ENCODE results near the gene SLC39A13.

The SLC39A13 gene

DNA sequence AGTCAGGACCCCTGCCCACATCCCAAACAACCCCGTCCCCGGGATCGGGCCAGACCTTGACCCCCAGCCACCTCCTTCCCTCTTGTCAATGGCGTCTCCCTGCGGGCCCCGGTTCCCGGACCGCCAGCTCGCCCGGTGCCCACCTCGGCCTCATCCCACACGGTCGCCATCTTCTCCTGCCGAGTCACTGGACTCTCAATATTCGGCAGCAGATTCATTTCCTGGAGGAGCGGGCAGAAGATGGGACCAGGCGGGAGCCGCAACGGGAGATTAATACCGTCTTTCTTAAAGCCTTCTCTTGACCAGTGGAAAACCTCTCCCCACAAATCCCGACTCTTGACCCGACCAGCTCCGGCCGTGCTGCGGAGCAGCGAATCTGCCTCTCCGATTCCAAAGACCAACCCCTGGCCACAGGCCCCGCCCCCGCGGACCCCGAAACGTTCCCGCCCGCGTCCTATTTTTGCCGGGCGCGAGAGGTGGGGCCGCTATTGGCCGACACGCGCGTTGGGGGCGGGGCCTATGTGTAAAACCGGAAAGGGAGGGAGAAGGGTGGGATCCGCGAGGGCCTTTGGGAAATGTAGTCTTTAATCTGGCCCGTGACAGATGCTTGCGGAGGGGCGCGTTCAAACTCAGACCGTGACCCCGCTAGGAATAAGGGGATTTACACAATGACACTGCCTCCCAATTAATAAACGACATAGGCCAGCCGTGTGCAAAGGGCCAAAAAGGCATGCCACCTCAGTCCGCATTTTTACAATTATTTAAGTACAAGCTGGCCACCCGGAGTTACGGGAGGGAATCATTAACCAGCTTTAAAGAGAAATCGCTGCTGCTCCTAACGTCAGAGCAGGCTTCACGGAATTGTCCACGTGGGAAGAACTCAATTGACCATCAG is 17.9 kb downstream of the SLC39A13 start, which contains the start of gene PSMC3:
TSS of gene PSMC3 (minus strand) at position 378 of the 895 bp plus-strand sequence. CDS start at position 218, 160 bp downstream.
- DNase-seq (ENCODE audit: extremely low read depth in 1 of 2, low read depth in 1 of 2) = peak; percentile 94 to 99

DNA sequence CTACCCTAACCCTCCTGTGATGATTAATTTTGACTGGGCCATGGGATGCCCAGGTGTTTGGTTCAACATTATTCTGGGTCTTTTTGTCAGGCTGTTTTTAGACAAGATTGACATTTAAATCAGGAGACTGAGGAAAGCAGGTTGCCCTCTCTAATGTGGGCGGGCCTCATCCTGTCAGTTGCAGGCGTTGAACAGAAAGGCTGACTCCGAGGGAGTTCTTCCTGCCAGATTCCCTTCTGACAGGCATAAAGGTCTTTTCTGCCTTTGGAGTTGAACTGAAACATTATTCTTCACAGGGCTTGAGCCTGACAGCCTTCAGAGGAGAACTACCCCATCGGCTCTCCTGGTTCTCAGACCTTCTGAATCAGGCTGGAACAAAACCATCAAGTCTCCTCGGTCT is 22.1 kb downstream of the SLC39A13 start:
- DNase-seq (ENCODE audit: extremely low read depth in 1 of 2, low read depth in 1 of 2) = no peak

DNA sequence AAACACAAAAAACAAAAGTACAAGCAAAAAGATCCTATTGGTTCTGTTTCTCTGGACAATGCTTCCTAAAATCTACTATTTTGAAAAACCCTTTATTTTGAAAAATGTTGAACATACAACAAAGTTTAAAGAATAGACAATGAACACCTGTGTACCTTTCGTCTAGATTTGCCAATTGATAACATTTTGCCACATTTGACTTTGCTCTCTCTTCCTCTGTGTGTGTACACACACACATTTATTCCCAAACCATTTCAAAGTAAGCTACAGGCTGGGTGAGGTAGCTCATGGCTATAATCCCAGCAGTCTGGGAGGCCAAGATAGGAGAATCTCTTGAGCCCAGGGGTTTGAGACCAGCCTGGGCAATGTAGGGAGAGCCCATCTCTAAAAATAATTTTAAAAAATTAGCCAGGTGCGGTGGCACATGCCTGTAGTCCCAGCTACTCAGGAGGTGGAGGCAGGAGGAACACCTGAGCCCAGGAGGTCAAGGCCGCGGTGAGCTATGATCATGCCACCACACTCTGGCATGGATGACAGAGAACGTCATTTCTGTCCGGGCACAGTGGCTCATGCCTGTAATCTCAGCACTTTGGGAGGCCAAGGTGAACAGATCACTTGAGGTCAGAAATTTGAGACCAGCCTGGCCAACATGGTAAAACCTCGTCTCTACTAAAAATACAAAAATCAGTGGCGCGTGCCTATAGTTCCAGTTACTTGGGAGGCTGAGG is 23.1 kb downstream of the SLC39A13 start:
- no peak for DNase-seq (ENCODE audit: extremely low read depth in 1 of 2, low read depth in 1 of 2)

GRCh38 chr11:47433157-47433556 is 24.8 kb downstream of the SLC39A13 start:
- DNase-seq (ENCODE audit: extremely low read depth in 1 of 2, low read depth in 1 of 2) = no peak

- DNase-seq (ENCODE audit: extremely low read depth in 1 of 2, low read depth in 1 of 2) = no peak
Measured at GRCh38 chr11:47434011-47434786, 25.8 kb downstream of the SLC39A13 start.

DNA sequence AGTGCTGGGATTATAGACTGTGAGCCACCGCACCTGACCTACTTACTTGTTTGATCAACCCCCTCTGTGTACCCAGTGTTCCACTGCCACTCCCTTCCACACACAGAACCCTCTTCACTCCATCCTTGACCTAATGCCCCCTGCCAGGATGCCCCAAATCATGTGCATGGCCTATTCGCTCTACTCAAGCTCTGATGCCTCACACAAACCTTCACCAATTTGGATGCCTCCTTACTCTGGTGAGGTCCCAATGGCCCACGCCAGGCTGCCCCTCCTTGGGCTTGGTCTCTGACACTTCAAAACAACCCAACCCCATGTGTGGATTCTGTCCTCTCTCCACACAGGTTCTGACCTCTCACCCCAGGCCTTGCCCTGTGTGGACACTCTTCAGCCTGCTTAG is 27.3 kb downstream of the SLC39A13 start:
- no peak for DNase-seq (ENCODE audit: extremely low read depth in 1 of 2, low read depth in 1 of 2)

- DNase-seq (ENCODE audit: extremely low read depth in 1 of 2, low read depth in 1 of 2) = no peak
Measured at GRCh38 chr11:47436726-47437125, 28.3 kb downstream of the SLC39A13 start.

GRCh38 chr11:47437218-47437745 is 28.9 kb downstream of the SLC39A13 start:
- DNase-seq (ENCODE audit: extremely low read depth in 1 of 2, low read depth in 1 of 2) = no peak

DNA sequence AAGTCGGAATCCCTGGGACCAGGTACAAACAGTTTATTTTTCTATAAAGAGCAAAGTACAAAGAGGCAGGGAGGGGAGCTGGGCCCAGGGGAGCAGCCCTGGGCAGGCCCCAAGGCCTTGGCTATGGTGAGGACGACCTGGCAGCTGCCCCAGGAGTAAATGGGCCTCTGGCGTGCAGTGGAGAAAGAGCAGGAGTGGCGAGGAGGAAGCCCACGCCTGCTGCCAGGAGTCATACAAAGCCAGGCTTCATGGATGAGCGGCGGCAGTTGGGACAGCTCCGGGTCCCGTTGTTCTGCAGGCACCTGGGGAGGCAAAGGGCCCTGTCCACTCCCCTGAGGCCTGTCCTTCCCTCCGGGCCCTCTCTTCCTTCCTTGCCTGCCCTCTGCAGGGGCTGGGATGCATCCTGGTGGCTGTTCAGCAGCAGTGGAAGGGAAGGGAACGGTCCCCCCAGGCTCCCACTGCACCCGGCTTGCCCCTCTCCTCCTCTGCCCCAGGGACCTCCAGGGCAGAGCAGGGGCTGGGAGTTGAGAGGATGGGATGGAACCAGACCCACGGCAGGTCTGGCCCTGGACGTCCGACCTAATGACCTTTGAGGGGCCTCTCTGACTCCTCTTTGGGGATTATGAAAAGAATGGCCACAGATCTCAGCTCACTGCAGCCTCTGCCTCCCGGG is 29.5 kb downstream of the SLC39A13 start:
- no peak for DNase-seq (ENCODE audit: extremely low read depth in 1 of 2, low read depth in 1 of 2)

GRCh38 chr11:47438721-47439120 is 30.3 kb downstream of the SLC39A13 start:
- no peak for DNase-seq (ENCODE audit: extremely low read depth in 1 of 2, low read depth in 1 of 2)

DNA sequence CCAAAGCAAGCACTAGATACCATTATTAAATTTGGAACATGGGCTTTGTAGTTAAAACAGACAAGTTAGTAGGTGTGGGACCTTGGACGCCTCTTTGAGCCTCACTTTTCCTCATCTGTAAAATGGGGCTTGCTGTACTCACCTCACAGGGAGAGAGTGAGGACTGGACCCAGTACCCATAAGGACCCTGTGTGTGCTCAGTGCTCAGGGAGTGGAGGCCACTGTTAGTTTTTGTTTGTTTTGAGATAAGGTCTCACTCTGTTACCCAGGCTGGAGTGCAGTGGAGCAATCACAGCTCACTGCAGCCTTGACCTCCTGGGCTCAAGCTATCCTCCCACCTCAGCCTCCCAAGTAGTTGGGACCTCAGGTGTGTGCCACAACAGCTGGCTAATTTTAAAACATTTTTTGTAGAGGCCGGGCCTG is 31.7 kb downstream of the SLC39A13 start:
- no peak for DNase-seq (ENCODE audit: extremely low read depth in 1 of 2, low read depth in 1 of 2)

DNA sequence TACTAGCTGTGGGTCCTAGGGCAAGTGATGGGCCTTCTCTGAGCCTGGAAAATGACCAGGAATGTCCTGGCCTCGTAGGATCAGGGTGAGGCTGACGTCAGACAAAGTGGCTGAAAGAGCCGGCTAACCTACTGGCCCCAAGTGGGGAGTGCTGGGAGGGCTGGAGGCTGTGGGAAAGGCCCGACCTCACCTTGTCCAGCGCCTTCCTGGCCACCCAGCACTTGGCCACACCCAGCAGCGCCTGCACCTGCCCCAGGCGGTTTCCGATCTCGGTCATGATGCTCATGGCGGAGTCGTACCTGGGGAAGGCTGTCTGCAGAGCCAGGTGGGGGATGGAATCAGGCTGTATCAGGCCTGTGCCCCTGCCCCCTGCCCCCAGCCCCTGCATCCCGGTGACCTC is 33.0 kb downstream of the SLC39A13 start:
- DNase-seq (ENCODE audit: extremely low read depth in 1 of 2, low read depth in 1 of 2) = no peak

DNA sequence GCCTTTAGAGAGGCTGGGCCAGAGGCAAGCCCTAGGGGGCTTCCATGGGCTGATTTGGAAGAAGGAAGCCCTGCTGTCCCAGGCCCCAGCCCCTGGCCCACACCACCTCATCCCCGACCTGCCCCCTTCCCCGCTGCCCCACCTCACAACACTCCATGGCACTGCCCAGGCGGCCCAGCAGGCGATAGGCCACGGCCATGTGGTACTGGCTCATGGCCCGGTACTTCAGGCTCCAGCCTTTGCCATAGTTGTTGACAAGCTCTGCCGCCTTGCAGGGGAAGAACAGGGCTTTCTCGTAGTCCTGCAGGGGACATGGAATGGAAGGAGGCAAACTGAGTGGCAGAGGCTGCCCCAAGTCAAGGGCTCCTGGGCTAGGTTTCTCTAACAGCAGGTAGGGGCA is 34.1 kb downstream of the SLC39A13 start:
- no peak for DNase-seq (ENCODE audit: extremely low read depth in 1 of 2, low read depth in 1 of 2)

DNA sequence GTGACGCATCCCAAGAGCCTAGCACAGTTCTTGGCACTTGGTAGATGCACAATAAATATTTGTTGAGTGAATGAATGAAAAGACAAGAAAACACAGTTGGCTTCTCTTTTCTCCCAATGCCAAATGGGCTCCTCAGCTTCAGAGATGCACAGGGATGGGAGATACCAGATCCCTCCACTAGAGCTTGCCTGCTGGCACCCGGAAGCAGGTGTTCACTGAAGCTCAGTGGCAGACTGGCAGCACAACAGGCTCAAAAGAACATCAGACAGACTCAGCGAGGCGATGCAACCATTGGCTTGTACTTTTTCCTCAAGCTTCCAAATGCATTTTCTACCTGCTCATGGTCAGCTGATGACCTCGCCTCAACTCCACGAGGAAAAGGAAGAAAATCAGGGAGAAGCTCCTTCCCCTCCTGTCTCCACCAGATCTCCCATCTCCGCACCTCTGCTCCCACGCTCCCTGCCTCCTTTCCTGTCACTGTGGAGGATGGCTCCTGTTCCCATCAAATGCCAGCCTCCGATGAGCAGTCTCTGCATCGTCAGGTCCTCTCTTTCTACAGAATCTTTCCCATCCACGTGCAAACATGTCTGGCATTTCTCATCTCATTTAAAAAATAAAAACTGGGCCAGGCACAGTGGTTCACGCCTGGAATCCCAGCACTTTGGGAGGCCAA is 34.8 kb downstream of the SLC39A13 start:
- no peak for DNase-seq (ENCODE audit: extremely low read depth in 1 of 2, low read depth in 1 of 2)

DNA sequence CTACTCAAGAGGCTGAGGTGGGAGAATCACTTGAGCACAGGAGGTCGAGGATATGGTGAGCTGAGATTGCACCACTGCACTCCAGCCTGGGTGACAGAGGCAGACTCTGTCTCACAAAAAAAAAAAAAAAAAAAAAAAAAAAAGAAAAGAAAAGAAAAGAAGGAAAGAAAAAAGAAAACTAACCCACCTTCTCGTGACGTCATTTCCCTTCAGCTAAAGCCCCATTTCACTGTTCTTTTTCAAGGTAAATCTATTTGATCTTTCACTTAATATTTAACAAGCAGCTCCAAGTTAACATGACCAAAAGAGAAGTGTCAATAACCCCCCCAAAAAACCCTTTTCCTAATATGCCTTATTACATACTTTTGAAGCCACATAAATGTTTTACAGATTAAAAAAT is 35.4 kb downstream of the SLC39A13 start:
- no peak for DNase-seq (ENCODE audit: extremely low read depth in 1 of 2, low read depth in 1 of 2)

DNA sequence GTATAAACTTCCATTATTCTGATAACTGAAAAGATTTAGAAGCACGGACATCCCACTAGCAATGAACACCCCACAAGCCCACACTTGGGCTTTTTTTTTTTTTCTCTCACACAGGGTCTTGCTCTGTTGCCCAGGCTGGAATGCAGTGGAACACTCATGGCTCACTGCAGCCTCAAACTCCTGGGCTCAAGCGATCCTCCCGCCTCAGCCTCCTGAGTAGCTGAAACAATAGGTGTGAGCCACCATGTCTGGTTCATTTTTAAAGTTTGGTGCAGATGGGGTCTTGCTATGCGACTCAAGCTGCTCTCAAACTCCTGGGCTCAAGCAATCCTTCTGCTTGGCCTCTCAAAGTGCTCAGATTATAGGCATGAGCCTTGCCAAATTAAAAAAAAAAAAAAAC is 37.5 kb downstream of the SLC39A13 start:
- no peak for DNase-seq (ENCODE audit: extremely low read depth in 1 of 2, low read depth in 1 of 2)

GRCh38 chr11:47446833-47447232 is 38.4 kb downstream of the SLC39A13 start:
- DNase-seq (ENCODE audit: extremely low read depth in 1 of 2, low read depth in 1 of 2) = no peak

- no peak for DNase-seq (ENCODE audit: extremely low read depth in 1 of 2, low read depth in 1 of 2)
Measured at GRCh38 chr11:47447906-47448305, 39.5 kb downstream of the SLC39A13 start.

GRCh38 chr11:47448566-47449427 is 40.4 kb downstream of the SLC39A13 start, which contains the start of gene RAPSN:
Gene RAPSN (minus strand): TSS chr11:47449136. CDS start chr11:47448964, 172 bp downstream.
- DNase-seq (ENCODE audit: extremely low read depth in 1 of 2, low read depth in 1 of 2) = no peak

Measured in activated CD8-positive, alpha-beta memory T cell treated with anti-CD3 and anti-CD28 coated beads for 1 hour (primary cell).